CD4-positive, alpha-beta T cell treated with Interleukin-4 for 4 hours (primary cell): ENCODE measurements around the gene CACNB4.

Experiments used
- DNase-seq: peaks from one replicate; pipeline ENCODE4 v3.0.0-alpha.2; 2020

Gene CACNB4

GRCh38 chr2:151845481-151845880, 253.4 kb downstream of the CACNB4 start:
- DNase-seq: no peak

- no peak for DNase-seq
These were observed 254.5 kb downstream of the CACNB4 start for GRCh38 chr2:151844211-151844896.

GRCh38 chr2:151843691-151844061, 255.2 kb downstream of the CACNB4 start:
- no peak for DNase-seq

- DNase-seq: no peak
These were observed 255.8 kb downstream of the CACNB4 start for GRCh38 chr2:151842830-151843690.

GRCh38 chr2:151841047-151841424, 257.8 kb downstream of the CACNB4 start:
- no peak for DNase-seq

GRCh38 chr2:151840216-151841046, 258.4 kb downstream of the CACNB4 start:
- no peak for DNase-seq

GRCh38 chr2:151837926-151838325, 260.9 kb downstream of the CACNB4 start:
- no peak for DNase-seq

GRCh38 chr2:151833984-151834383, 264.9 kb downstream of the CACNB4 start:
- DNase-seq: no peak

- no peak for DNase-seq
These were observed 267.9 kb downstream of the CACNB4 start for GRCh38 chr2:151830961-151831360.

GRCh38 chr2:151828890-151829324, 269.9 kb downstream of the CACNB4 start:
- DNase-seq: no peak

- peak; percentile 95 for DNase-seq
These were observed 270.5 kb downstream of the CACNB4 start, which contains the start of gene ARL5A for GRCh38 chr2:151828143-151828889. ARL5A (minus strand) TSS chr2:151828421; CDS start chr2:151828176, 245 bp downstream.

- DNase-seq: no peak
These were observed 271.2 kb downstream of the CACNB4 start for GRCh38 chr2:151827564-151828142.

- peak; percentile 22 for DNase-seq
These were observed 272.1 kb downstream of the CACNB4 start for GRCh38 chr2:151826737-151827157.

GRCh38 chr2:151824886-151825285, 274.0 kb downstream of the CACNB4 start:
- no peak for DNase-seq

GRCh38 chr2:151823651-151824050, 275.2 kb downstream of the CACNB4 start:
- no peak for DNase-seq

- DNase-seq: no peak
These were observed 278.9 kb downstream of the CACNB4 start for GRCh38 chr2:151819920-151820319.

- no peak for DNase-seq
These were observed 280.9 kb downstream of the CACNB4 start for GRCh38 chr2:151817929-151818328.

GRCh38 chr2:151816843-151817242, 282.0 kb downstream of the CACNB4 start:
- DNase-seq: no peak

- no peak for DNase-seq
These were observed 282.9 kb downstream of the CACNB4 start for GRCh38 chr2:151815821-151816489.

GRCh38 chr2:151810489-151810888, 288.4 kb downstream of the CACNB4 start:
- DNase-seq: no peak

GRCh38 chr2:151809073-151809383, 289.8 kb downstream of the CACNB4 start:
- no peak for DNase-seq
